Epithelial cell of esophagus (primary cell): ENCODE data around the gene RNF44.
A peak's percentile ranks its signal among the peaks of the same experiment; 100 is the strongest.

Source experiments
- DNase-seq: peaks from one replicate; pipeline ENCODE4 v3.0.0; 2010; ENCODE audit warnings: low read depth
- H3K4me3 ChIP-seq: 2 replicates; pipeline ENCODE4 v1.5.1; 2011; ENCODE audit warnings: mild to moderate bottlenecking, low read length, control low read depth
- TF ChIP-seq, protein P1 (sequence below): IDR thresholded peaks from 2 replicates; pipeline ENCODE4 v1.5.1; 2011; ENCODE audit warnings: low read depth, mild to moderate bottlenecking, low read length, control low read depth, inconsistent platforms; ENCODE audit not compliant: insufficient read depth; ENCODE audit errors: missing control alignments

The RNF44 gene

DNA sequence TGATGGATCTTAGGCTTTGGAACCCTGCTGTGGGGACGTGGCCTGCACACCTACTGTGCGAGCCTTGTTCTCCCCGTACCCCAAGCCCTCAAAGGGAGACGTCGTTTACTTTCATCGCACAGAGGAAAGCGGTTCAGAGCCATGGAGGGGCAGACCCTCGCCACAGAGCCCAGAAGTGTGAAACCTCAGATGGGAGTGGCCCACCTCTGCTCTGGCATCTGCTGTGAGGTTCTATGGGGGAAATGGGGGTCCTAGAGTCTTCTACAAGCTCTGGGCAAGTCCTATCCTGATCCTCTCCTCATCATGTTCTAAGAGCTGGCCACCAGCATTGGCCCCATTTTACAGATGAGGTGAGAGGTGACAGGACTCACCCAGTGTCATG lies 3.7 kb upstream of the RNF44 start:
- TF ChIP-seq, protein P1, sequence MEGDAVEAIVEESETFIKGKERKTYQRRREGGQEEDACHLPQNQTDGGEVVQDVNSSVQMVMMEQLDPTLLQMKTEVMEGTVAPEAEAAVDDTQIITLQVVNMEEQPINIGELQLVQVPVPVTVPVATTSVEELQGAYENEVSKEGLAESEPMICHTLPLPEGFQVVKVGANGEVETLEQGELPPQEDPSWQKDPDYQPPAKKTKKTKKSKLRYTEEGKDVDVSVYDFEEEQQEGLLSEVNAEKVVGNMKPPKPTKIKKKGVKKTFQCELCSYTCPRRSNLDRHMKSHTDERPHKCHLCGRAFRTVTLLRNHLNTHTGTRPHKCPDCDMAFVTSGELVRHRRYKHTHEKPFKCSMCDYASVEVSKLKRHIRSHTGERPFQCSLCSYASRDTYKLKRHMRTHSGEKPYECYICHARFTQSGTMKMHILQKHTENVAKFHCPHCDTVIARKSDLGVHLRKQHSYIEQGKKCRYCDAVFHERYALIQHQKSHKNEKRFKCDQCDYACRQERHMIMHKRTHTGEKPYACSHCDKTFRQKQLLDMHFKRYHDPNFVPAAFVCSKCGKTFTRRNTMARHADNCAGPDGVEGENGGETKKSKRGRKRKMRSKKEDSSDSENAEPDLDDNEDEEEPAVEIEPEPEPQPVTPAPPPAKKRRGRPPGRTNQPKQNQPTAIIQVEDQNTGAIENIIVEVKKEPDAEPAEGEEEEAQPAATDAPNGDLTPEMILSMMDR = no peak
- H3K4me3 ChIP-seq = no peak overlapping the region
- DNase-seq = no peak

DNA sequence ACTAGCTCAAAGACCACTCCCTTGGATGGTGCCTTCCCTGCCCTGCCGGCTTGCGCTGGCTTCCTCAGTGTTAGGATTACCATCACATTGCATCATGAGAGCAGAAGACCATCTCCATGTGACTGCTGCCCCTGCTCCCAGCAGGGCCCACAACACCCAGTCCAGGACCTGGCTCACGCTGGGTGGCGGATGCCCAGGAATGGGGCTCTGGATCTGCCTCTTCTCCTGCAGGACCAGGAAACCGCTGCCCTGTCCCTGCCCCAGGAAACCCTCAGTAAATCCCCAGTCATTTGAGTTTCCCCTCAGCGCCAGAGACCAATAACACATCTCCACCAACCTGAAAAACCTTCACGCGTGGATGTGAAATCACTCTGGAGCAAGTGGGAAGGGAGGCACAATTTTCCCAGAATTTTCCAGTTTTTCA lies 3.3 kb upstream of the RNF44 start:
- TF ChIP-seq, protein P1 = no peak
- DNase-seq = no peak
- no peak overlapping the region for H3K4me3 ChIP-seq

DNA sequence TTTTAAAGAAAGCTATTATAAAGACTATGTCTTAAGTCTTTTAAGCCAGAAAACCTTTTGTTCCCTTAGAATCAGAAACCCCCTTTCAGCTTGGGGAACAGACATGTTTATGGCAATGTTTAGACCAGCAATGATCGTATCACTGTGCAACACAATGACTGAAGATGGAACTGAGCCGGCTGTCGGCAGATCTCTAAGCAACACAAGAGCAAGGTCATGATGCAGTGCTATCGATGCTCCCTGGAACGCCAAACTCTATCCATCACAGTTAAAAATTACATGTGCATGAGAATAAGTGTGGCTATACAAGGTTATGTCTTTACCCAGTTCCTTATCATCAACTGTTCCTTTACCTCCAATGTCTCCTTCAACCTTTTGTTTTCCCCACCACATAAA lies 1.8 kb upstream of the RNF44 start:
- DNase-seq = no peak
- H3K4me3 ChIP-seq = no peak overlapping the region

DNA sequence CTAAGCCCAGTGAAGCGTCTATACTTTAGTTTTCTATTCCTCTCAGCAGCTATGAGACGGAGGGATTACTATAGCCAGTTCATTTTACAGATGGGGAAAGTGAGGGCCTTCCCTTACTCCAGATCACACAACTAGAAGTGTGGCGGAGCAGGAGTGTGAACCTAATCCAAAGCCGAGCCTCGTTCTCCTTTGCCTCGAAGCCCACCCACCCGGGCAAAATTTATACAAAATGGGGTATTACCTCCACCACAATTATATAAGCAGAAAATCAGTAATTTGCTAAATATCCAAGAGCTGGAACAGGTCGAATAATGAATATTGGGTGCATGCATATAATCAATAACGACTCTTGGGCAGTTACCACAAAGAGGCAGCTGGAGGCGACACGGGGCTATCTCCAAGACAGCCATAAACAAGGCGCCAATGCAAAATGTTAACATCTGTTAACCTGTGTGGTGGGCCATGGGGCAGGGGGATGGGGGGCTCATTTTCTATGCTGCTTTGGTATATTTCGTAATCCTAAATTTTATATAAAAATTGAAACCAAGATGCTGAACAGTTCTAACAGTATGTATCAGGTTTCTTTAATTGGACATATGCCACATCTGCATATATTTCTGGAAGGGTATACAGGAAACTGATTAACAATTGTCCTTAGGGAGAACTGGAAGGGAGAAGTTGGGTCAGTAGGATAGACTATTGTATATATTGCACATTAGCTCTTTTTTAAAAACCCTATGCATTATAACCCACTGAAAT lies 1.2 kb upstream of the RNF44 start:
- DNase-seq = no peak
- TF ChIP-seq, protein P1 = no peak
- H3K4me3 ChIP-seq = peak overlapping the region; percentile 42

More for the DNA sequence above, 1.8 kb upstream of the RNF44 start:
- TF ChIP-seq, protein P1 = no peak

DNA sequence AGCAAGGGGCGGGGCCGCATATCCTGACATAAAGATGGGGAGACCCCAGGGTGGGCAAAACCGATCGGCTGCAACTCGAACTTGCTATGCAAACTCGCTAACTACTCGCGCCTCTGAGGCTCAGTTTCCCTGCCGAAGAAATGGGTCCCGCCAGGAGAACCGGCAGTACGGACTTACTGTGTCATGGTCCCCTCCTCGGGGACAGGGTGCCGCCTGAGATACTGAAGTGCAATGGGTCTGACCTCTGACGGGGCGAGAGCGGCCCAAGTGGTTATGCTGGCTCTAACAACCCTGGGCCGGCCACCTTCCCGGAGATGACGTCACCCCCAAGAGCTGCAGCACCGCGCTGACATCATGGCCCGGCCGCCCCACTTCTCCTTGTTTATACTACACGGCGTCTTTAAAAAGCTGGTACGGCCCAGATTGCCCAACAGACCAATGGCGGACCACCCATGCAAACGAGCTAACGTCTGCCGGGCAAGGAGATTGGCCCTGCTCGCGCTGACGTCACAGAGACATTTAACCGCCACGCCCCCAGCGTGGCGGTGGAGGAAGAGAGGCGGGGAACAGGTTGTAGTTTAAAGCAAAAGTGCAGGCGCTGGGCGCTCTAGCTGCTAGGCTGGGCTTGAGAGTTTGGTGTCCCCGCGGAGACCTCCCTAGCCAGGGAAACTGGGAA lies 490 bp upstream of the RNF44 start:
- TF ChIP-seq, protein P1 = no peak

DNA sequence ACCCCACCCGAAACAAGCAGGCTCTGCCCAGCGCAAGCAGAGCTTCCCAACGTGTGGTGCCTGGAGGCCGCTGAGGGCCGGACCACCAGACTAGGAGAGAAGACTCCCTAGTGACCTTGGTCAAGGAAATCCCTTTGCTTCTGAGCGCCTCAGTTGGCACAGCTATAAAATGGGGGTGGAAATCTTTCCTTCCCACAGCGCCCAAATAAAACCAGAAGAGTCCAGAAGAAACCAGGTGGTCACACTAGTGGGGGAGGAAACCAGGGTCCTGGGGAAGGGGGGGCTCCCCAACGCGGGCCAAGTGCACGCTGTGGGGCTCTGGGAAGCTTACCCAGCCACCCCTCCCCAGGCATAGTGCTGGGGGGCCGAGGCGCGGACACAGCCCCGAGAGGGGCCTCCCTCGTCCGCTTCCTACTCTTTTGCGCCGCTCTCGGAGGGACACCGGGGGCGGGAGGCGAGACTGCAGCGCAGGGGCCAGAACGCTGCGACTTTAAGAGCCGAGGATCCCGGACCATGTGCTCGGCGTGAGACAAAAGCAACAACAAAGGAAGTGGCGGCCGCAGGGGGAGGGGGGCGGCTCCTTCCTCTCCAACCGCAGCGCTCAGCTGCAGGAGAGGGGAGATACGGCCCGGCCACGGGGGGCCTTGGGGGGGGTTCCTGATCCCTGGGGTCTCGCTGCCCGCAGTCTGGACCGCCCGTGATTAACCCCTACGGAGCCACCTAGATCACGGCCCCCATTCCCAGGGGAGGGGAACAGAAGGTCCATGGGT lies 885 bp downstream of the RNF44 start:
- peak; percentile 77 for DNase-seq
- peak overlapping the region; percentile 99 for H3K4me3 ChIP-seq
- TF ChIP-seq, protein P1 = no peak

More for the DNA sequence above, 490 bp upstream of the RNF44 start:
- peak; percentile 100 for DNase-seq
- H3K4me3 ChIP-seq = peak overlapping the region; percentile 99
